GM18519 (cell line): Measurements from ENCODE around the gene RNASEL.

Experiments used
- ATAC-seq: cut with Tn5 transposase; IDR thresholded peaks from one replicate; pipeline ENCODE4 v1.9.1; 2021; ENCODE audit warnings: mild to moderate bottlenecking, moderate library complexity; ENCODE audit not compliant: unreplicated experiment, low FRiP score

The RNASEL gene

DNA sequence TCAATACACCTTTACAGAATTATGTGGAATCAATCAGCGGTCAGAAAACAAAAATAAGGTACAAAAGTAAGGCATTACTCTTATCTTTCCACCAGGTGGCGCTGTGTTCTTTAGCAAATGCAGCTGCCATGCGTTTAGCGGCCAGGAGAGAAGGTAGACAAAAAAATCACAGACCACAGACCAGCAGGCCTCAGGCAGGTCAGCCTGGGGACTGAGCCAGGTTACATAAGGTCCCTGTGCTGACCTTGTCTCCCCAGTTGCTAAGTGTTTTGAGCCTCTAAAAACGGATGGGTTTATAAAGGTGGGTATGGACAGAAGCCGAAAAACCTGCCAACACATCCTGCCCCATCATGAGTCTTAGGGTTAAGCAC, 12.3 kb upstream of the RNASEL start:
- no peak for ATAC-seq

DNA sequence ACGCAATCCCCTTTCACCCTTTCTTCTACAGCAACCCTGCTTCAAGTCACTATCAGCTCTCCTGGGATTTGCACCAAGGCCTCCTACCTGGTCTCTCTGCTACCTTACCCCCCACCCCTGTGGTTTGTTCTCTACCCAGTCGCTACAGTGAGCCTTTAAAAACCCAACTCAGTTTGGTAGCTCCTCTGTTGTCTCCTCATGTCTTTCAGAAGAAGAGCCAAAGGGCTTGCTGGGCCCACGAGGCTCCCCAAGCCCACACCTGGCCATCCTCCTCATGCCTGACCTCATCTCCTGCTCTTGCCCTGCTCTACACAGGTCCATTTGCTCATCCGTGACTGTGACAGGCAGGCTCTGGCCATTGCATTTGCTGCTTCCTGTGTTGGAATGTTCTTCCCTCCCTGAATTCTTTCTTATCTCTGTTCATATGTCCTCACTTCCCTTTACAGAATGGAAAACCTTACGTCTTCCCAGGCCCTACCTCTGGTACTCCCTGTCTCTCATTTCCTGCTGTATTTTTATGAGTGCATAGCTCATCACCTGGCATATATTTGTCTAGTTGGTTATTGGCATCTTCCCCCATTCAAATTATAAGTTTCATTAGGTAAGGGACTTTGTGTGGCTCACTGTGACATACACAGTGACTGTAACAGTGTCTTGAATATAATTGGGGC, 11.8 kb upstream of the RNASEL start:
- no peak for ATAC-seq

DNA sequence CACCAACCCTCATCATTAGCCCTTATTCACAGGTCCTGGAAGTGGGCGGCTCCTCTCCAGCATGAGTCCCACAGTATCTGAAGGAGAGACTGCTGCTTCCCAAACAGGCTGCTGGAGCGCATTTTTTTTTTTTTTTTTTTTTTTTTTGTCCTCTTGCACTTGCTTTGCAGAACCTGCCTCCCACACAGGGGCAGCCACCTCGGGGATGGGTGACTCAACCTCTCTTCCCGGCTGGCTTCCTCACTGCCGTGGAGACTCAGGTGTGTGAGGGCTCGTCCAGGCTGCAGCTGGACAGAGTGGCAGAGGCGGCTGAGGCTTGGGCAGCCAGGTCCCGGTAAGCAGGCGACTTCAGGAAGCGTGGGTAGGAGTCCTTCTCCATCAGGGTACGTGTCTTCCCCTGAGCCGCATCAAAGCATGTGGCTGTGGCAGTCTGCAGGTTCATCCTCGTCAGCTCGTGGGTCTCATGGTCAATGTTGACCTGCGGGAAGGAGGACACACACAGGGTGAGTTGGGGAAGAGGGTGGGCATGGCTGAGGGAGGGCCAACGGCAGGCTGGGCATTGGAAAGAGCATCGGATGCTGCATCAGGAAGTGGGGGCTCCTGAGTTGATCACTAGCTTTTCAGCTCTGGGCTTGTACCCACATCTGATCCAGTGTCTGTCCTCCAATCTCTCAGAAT, 11.1 kb upstream of the RNASEL start:
- no peak for ATAC-seq

DNA sequence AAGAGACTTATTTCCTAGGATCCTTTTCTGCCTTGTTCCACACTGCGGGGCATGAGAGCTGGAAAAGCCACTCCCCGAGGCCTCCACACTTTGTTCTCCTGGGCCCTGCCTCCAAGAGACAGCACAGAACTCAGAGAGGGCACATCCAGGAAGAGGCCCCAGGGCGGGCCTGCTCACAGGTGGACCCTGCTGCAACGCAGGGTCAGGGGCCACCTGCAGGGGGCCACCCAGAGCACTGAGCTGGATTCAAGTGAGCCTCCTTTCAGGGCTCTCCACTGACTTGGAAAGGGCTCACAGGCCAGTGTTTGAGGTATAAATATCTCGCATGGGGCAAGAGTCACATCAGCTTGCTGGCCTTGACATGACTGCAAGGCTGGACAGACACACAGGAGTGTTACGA, 10.3 kb upstream of the RNASEL start:
- ATAC-seq: no peak

DNA sequence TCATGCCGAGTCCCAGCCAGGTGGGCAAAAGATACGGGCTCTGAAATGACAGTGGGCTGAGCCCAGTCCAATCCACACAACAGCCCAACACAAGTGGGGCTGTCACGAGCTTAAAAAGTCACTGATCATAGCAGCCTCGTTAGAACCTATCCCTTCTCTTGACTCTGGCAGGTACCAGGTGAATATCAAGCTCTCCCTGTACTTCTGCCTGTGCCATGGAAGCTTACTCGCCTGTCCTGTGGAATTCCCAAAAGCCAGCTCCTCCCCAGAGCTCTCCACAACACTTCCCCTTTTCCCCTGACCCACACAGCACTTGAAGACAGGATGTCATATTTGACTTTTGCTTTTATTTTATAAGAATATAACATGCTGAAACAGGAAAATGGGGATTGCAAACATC, 9.2 kb upstream of the RNASEL start:
- ATAC-seq: no peak

DNA sequence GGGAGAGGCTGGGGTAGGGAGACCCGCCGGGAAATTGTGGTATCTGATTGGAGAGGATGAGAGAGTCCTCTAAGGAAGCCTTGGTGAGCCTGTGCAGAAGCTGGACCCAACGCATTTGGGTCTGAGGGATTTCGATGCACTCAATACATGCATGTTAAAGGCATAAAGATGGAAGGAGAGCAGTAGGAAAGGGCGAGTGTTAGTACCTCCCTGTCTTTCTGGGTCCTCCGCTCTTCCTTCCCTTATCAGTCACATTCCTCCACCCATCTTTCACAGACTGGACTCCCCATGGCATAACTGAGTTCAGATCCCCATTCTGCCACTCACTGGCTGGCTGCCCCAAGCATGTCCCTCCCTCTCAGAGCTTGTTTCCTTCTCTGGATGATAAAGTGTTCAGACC, 7.9 kb upstream of the RNASEL start:
- ATAC-seq: no peak

DNA sequence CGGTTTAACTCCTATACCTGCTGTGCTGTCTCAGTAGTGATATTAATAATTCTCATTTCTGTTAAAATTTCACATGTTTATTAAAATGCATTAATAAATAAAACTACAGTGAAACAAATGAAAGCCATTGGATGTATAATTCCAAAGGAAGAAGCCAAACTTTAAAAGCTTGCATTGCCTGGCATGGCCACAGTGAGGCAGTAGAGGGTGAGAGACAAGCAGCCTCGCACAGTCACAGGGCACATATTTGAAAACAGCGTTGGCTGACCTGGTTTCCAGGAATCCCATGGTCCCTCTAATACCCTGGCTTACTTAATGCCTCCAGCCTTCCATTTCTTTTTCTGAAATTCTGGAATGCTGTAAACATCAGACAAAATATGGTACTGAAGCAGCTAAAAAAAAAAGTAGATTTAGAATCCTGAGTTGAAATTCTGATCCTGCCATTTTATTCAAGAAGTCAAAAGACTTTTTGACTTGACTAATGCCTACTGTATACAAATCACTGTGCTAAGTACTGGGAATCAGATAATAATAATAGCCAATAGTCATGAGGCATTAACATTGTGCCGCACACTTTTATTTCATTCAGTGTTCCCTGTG, 6.7 kb upstream of the RNASEL start:
- ATAC-seq: no peak

DNA sequence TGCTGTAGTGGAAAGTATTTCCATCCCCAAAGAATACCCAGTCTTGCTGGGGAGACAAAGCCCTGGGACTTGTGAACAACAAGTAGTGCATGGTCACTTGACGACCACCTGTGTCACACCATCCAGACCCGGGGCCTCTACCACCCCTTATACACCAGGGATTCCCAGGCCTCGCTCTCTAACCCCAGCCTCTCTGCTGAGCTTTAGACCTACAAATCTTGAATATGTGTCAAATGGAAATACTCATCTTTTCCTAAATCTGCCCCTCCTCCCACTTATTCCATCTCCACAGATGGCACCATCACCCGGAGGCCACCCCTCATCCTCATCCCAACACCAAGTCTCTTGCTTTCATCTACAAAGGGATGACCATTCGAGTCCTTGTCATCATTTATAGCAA, 875 bp upstream of the RNASEL start:
- no peak for ATAC-seq

DNA sequence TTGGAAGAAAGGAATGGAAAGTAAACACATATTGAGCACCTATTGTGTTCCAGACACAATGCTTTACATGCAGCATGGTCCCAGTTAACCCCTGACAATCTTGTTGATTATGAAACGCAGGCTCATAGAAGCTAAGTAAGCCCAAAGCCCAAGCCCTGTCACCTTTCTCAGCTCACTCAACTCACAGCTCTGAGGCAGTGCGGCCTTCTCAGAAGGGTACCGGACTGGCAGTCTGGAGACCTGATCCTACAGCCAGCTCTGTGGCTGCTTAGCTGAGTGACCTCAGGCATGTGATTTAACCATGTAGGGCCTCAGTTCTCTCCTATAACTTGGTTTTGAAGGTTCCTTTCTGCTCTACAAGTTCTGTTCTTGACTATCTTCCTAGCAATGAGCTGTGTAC, 464 bp upstream of the RNASEL start:
- ATAC-seq: no peak

DNA sequence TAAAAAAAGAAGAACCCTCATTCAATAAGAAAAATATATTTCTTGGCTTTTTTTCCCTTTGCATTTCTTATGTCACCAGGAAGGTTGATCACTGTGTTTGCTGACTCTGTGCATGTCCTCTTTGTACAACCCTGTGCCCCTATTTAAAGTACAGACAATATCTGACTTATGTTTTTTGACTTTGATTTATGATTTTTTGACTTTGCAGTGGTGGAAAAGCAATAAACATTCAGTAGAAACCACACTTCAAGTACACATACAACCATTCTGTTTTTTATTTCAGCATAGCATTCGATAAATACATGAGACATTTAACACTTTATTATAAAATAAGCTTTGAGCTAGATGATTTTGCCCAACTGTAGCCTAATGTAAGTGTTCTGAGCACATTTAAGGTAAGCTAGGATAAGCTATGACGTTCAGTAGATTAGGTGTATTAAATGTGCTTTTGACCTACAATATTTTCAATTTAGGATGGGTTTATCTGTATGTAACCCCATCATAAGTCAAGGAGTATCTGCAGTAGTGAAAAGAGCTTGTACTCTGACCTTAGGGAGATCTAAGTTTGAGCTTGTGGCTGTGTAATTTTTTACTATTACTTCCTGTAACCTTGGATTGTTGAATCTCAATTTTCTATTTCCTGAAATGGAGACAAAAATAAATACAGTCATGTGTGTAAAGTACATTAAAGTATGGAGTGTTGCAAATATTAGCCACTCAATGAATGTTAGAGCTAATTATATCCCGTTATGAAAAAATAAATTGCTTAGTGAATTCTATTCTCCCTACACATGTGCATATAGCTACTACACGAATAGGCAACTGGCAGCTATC, 1.2 kb downstream of the RNASEL start:
- ATAC-seq: no peak

DNA sequence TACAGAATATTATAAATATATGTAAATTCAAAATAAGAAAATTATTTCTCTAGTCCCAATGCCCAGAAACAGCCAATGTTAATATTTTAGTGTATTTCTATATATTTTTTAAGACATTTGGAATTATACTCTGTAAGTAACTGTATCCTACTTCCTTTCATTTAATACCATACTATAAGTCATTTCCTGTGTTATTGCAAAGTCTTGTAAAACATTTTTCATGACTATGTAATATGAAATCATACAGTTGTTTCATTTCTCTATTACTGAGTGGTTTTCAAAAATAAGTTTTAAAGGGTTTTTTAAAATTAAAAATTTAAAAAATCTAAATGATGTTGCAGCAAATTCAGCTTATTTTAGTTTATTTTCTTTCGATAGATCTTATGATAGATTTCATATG, 2.0 kb downstream of the RNASEL start:
- ATAC-seq: no peak

DNA sequence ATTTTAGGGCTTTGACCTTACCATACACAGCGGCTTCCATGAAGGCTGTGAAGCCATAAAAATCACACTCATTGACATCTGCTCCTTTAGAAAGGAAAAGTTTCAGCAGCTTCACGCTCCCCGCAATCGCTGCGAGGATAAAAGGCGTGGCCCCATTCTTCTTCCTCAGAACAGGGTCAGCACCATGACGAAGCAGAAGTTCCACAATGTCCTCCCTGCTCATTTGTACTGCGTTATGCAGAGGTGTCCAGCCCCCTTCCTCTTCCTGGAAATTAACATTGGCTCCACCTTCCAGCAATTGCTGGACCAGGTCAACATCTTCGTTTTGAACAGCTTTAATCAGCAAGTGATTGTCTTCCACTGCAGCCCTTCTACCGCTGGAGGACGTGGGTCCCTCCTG, 2.7 kb downstream of the RNASEL start:
- no peak for ATAC-seq

DNA sequence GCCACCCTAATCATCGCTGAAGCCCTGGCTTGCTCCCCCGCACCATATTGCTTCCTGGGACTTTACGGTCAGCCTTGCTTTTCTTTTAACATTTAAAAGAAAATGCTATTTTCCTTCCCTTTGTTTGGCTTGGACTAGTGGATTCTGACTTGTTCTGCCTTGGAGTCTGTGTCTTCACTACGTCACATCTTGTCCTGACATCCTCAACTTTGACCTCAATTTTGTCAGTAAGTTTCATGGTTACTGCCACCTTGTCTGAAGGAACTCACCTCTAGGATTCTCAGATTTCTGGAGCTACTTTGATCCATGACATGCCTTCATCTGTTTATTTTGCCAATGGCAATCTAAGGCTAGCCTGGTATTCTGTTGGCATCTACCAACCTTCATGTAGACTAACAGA, 4.3 kb downstream of the RNASEL start:
- ATAC-seq: no peak

DNA sequence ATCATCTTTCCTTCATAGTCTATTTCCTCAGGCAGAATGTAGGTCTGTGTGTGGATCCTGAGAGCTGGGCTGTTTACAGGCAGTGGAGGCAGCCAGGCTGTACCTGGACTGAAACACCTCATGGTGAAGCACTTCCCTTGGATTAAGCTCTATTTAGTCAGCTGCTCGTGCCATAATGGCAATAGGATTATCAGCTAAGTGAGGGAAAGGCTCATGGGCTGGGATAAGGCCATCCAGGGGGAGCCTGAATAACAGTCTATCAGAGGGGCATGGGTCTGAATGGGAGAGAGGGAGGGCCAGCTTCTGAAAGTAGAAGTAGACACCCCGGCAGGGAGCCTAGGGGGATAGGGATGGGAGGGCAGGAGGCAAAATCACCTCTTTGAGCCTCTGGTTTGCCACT, 8.3 kb downstream of the RNASEL start:
- ATAC-seq: no peak

DNA sequence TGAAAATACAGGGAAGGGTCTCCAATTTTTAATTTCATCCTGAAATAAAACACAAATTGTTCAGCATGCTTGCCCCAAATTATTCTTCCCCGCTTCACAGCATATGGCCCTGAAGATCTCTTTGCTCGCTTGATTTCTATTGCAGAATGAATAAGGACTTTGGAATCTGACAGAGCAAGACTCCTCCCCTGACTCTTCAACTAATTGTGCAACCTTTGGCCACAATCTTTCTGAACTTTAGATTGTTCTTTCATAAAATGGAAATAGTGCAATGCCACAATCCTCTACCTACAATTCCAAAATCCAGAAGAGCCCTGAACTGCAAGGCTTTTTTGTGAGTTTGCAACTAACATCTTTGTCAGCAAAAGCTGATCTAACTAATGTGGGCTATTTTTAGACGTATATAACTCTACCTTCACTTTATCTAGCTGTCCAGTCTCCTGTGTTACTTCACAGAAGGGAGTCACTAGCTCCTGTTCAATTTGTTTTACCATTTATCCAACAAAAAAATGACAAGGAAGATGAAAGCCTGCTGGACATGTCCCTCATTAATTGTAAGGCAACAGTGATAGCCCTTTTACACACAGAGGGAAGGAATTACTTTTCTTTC, 13.4 kb downstream of the RNASEL start:
- no peak for ATAC-seq

DNA sequence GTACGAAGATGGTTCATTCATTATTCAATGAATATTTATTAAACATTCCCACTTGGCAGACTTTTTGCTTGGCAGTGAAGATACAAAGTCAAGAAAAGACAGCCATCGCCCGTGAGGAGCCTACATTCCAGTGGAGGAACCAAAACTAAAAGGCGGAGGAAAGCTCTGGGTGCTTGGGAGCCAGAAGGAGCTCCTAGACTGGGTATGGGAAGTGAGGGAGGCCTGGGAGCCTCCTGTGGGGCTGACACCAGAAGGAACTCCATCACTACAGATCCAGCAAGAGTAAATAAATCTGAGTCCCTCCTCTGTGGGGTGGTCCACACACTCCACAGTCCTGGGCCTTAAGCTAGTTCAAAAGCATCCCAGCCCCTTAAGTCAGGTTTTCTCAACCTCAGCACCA, 14.9 kb downstream of the RNASEL start:
- ATAC-seq: no peak

DNA sequence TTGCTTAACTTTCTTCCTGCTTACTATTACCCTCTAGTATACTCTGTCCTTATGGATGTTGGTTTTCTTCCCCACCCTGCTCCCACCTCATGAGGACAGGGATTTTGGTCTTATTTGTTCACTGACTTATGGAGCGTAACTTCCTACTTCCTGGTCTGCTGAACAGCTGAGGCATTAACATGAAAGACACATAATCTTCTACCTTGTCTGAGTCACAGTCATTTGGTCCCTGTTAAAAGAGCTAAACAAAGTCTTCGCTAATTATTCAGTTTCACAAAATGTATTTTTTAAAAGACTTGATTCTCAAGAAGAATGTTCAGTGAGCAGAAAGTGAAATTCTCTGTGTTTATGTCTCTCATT, 18.5 kb downstream of the RNASEL start:
- no peak for ATAC-seq

DNA sequence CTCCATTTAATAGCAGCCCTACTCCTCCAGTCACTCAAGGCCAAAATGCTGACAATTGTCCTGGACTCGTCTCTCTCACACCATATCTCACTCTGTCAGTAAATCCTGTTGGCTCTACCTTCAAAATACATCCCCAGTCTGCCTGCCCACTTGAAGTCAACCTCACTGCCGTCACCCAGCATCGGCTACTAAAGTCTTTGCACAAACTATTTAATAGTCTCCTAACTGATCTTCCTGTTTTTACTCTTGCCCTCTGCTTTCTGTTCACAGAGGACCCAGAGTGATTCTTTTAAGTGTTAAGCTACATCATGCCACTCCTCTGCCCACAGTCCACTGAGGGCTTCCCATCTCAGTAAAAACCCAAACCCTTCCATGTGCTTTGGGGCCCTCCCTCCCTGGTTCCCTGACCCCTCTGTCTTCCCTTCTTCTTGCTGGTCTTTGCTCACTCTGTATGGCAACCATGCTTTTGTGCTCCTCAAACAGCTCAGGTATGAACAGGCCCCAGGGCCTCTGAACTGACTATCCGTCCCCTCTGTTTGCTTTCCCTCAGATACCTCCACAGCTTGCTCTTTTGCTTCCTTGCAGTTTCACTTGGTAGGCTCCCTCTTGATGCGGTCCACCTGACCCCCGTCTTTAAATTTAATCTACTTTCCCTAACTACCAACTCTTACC, 19.0 kb downstream of the RNASEL start:
- no peak for ATAC-seq

DNA sequence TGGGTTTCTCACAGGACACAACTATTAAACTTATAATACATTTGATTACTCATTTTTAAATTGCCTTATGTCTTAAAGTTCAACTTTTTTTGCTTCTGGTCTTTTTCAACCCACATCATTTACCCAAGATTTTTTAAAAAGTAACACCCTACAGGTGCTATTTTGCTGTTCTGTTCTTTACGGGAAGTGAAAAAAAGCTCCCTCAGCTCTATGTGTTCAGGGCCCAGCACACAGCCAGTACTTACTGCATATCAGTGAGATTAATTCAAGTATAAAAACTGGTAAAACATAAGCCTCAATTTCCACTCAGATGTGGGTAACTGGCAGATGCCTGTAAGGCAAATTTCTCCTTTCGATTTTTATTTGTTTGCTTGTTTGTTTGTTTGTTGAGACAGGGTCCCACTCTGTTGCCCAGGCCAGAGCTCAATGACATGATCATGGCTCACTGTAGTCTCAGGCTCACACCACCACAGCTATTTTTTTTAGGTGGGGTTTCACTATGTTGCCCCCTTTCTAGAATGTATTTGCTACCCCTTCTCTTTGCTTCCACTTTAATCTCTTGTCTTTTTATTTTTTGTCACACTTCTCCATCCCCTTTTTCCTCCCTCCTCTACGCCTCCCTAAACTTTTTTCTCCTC, 20.3 kb downstream of the RNASEL start:
- ATAC-seq: no peak

DNA sequence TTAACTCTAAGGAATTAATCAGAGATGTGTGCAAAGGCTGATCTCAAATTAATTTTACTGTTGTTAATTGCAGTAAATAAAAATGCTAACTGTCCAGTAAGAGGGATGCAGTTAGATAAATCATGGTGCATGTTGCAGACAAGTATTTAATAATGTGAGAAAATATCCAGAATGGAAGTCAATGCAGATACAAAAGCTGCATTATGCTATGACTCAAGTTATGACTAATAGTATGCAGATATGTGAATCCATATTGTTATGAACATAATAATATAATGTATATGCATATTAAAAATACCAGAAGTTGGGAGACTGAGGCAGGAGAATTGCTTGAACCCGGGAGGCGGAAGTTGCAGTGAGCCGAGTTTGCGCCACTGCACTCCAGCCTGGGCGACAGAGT, 21.4 kb downstream of the RNASEL start:
- ATAC-seq: no peak
